Activated T-cell treated with anti-CD3 and anti-CD28 coated beads, Interleukin-2, amount 50 U/mL, for 24 hours (primary cell): ENCODE measurements around the gene SECTM1.
"Not testable (repeated sequence)": the region's sequence is repeated elsewhere in the genome, so short reads cannot be mapped to it uniquely, and the experiment has no call there.

Source experiments
- DNase-seq: peaks from one replicate; pipeline ENCODE4 v3.0.0-alpha.2; 2020
- H3K27ac Mint-ChIP-seq: 2 replicates; pipeline ENCODE4 v1.8.0; 2020; ENCODE audit warnings: mild to moderate bottlenecking, mixed read lengths
- H3K27me3 Mint-ChIP-seq: 2 replicates; pipeline ENCODE4 v1.8.0; 2020; ENCODE audit warnings: mixed read lengths
- H3K36me3 Mint-ChIP-seq: 2 replicates; pipeline ENCODE4 v1.8.0; 2020; ENCODE audit warnings: low read depth, mixed read lengths
- H3K4me1 Mint-ChIP-seq: 2 replicates; pipeline ENCODE4 v1.8.0; 2020; ENCODE audit warnings: low read depth, mixed read lengths
- H3K4me3 Mint-ChIP-seq: 2 replicates; pipeline ENCODE4 v1.8.0; 2020; ENCODE audit warnings: mild to moderate bottlenecking, moderate library complexity, mixed read lengths
- H3K9me3 Mint-ChIP-seq: 2 replicates; pipeline ENCODE4 v1.8.0; 2020; ENCODE audit warnings: mixed read lengths

The SECTM1 gene

DNA sequence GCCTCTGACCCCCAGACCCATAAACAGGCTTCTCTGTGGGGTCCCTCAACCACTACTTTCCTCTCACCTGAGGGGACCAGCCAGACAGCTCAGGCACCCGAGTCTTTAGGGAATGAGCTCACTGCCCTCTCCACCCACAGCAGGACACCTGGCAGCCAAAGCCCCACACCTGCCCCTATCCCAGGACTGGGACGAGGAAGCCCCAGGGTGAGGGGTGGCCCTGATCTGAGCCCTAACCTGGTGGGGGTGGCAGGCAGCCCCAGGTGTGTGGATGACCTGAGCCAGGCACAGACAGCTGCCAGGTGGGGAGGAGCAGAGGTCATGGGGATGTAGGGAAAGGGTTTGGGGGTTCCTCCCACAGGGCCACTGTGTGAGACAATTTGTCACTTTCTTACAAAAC, 23.8 kb upstream of the SECTM1 start:
- H3K27me3 Mint-ChIP-seq = peaks cover 15% of the 10 kb centered on the region
- no peak for DNase-seq
- no peak overlapping the region for H3K4me3 Mint-ChIP-seq
- H3K4me1 Mint-ChIP-seq = peaks cover 7% of the 10 kb centered on the region
- H3K36me3 Mint-ChIP-seq = no peaks in the 10 kb centered on the region
- peaks cover 3% of the 10 kb centered on the region for H3K9me3 Mint-ChIP-seq
- no peak overlapping the region for H3K27ac Mint-ChIP-seq

DNA sequence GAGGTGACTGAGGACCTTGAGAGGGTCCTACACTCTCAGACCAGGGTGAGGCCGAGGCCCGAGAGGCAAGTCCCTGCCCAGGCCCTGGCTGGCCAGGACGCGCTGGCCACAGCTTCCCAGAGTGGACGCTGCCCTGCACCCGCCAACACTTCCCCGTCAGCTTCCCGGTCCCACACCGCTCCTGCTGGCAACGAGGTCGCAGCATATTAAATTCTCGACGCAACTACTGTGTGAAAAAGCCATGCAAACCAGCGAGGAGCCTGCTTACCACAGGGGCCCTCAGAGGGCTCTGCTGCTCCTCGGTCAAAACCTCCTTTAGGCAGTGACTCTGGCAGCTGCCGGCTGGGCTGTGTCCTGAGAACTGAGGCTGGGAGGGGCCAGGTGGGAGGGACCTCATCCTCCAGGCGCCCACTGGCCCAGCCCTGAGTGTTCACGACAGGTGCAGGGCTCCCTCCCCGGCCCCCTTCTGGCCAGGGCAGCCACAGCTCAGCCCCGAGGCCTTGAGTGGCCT, 23.3 kb upstream of the SECTM1 start:
- H3K9me3 Mint-ChIP-seq = peaks cover 3% of the 10 kb centered on the region
- H3K36me3 Mint-ChIP-seq = no peaks in the 10 kb centered on the region
- H3K27ac Mint-ChIP-seq = no peak overlapping the region
- no peak for DNase-seq
- H3K4me1 Mint-ChIP-seq = peaks cover 10% of the 10 kb centered on the region
- peaks cover 15% of the 10 kb centered on the region for H3K27me3 Mint-ChIP-seq
- H3K4me3 Mint-ChIP-seq = no peak overlapping the region

DNA sequence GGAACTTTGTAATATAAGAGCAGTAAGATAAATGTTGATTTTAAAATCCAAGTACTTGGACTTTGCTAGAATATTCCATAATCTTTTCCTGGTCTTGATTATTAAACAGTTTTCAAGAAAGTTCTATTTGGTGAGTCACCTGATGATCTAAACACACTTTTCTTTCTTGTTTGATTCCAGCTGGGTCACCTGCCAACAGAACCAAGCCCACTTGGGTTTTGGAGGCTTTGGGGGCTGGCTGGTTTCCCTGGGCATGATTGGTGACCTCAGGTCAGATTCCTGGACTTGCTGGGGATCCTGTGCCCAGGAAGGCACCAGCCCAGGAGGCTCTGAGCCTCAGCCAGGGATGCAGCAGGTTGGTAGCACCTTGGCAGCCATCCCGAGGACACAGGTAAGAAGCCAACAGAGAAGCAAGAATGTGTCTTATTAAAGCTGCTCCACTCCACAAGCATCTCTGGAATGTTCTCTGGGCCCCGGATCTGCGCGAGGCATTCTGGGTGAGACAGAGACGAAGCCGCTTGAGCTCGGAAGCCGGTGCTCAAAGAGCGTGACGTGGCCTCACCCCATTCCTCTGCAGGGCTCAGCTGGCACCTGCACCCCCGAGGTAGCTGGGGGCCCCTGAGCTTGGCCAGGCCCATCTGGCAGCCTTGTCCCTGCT, 22.3 kb upstream of the SECTM1 start:
- Mint-ChIP-seq H3K9me3 (peaks cover 3% of the 10 kb centered on the region), H3K27ac (no peak overlapping the region), H3K4me3 (no peak overlapping the region), H3K27me3 (peaks cover 15% of the 10 kb centered on the region), H3K4me1 (peaks cover 11% of the 10 kb centered on the region), H3K36me3 (no peaks in the 10 kb centered on the region)
- DNase-seq = no peak

DNA sequence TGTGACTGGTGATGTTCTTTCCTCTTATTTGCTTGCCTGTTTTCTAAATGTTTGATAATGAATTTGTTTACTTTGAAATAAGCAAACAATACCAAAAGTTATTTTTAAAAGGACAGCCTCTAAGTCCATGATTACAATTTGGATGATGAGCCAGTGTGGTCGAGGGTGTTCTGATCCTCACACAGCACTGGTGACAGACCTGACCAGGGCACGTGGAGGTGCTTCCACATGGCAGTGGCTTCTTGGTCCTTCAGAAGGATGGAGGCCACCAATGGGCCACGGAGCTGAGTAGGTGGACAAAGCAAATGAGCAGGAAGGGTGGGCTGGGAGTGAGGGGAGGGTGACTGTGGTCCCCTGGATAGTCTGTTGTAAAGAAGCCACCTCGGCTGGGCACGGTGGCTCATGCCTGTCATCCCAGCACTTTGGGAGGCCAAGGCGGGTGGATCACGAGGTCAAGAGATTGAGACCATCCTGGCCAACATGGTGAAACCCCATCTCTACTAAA, 21.3 kb upstream of the SECTM1 start:
- Mint-ChIP-seq H3K27me3 (peaks cover 15% of the 10 kb centered on the region), H3K4me1 (peaks cover 11% of the 10 kb centered on the region), H3K27ac (no peak overlapping the region), H3K9me3 (peaks cover 3% of the 10 kb centered on the region), H3K4me3 (no peak overlapping the region), H3K36me3 (no peaks in the 10 kb centered on the region)
- DNase-seq = no peak

DNA sequence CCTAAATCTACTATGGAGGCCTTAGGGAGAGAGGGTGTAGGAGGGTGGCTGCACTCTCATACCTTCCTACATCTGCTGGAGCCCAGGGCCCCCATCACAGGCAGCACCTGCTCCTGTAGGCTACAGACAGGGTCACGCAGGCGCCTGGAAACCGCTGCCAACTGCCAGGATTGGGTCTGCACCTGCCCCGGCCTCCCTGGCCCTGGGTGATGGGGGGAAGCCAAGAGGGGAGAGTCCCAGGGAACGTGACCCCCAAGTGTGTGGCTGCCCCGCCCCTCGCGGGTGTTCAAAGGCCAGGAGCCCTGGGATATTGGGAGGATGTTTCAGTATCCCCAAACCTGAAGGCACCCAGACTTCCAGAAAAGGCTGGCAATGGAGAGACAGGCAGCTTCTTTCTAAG, 19.9 kb upstream of the SECTM1 start:
- Mint-ChIP-seq H3K4me1 (peaks cover 7% of the 10 kb centered on the region), H3K36me3 (no peaks in the 10 kb centered on the region), H3K27me3 (peaks cover 15% of the 10 kb centered on the region), H3K9me3 (no peaks in the 10 kb centered on the region), H3K4me3 (no peak overlapping the region), H3K27ac (no peak overlapping the region)
- no peak for DNase-seq

DNA sequence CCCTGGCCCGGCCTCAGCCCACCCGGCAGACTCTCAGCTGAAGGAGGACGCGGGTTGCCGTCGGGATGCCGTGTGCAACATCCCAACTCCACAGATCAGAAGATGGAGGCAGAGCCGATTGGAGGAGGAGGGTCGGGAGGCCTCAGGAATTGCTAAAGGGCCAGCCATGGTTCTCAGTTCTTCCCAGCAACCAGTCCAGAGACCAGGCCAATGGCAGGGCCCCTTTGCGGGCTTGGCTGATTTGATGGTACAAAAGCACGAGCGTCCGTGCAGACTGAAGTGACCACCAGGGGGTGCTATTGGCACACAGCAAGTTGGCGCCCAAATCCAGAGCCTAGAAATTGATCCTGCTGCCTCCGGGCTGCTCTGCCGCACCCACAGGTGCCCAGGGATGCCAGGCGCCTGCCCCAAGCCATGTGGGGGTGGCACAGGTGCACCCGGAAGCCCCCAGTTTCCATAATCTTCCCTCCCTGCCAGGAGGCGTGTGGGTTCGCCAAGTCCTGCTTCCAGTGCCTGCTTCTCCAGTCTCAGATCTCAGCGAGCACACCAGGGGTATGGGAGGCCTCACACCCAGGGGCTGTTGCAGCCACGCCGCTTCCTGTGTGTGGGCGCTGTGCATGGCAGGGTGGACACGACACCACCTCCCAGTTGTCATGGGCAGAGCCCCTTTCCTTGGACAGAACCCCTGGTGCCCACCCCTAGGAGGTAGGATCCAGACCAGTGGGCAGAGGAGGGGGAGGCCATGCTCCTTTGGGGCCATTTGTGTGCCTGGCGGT, 18.3 kb upstream of the SECTM1 start:
- Mint-ChIP-seq H3K9me3 (no peaks in the 10 kb centered on the region), H3K4me1 (peaks cover 3% of the 10 kb centered on the region), H3K27ac (no peak overlapping the region), H3K27me3 (peaks cover 12% of the 10 kb centered on the region), H3K4me3 (no peak overlapping the region), H3K36me3 (no peaks in the 10 kb centered on the region)
- DNase-seq = peak; percentile 85

DNA sequence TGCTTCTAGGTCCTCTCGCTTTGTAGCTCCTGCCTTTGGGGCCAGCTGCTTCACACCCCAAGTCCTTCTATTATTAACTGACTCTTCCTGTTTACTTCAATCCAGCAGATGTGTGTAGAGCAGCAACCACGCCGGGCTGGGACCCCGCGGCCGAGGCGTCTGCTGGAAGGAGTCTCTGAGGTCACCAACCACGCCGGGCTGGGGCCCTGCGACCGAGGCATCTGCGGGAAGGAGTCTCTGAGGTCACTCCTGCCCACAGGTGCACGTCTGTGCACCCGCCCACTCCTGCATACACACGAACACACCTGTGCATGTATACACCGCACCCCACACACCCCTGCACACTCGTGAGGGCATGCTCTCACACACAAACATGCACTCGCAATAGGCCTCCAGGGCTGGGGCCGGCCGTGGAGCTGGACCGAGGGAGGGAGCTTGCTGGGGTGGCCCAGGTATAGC, 17.7 kb upstream of the SECTM1 start:
- H3K4me1 Mint-ChIP-seq = peaks cover 10% of the 10 kb centered on the region
- no peaks in the 10 kb centered on the region for H3K9me3 Mint-ChIP-seq
- peaks cover 6% of the 10 kb centered on the region for H3K27me3 Mint-ChIP-seq
- no peak overlapping the region for H3K4me3 Mint-ChIP-seq
- H3K36me3 Mint-ChIP-seq = no peaks in the 10 kb centered on the region
- no peak for DNase-seq
- no peak overlapping the region for H3K27ac Mint-ChIP-seq

DNA sequence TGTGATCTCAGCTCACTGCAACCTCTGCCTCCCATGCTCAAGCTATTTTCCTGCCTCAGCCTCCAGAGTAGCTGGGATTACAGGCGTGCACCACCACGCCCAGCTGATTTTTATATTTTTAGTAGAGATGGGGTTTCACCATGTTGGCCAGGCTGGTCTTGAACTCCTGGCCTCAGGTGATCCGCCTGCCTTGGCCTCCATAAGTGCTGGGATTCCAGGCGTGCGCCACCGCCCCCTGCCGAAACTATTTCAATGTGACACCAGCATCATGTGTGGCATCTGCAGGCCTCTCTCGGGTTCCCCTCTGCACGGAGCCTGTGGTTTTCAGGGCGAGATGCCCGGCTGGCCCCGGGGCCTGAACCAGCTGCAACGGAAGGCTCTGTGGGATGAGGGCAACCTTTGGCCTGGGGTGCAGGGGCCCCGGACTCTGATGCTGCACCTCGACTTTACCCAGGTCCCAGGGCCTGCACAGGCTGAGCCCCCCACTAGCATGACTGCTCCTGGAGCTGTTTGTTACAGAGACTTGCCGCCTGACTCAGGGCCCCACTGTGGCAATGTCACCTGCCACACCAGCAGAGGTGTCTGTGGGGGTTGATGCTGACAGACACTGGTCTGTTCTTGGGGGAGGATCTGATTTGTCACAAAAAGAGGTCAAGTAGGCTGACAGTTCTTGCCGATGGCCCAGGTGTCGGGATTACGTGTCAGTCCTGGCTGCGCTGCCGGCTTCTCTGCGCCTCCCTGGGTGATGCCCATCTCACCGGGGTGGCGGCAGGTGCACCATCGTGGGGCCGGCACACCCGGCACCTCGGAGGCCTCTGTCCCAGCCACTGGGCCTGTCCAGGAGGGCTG, 16.8 kb upstream of the SECTM1 start:
- H3K4me1 Mint-ChIP-seq = peaks cover 10% of the 10 kb centered on the region
- peaks cover 5% of the 10 kb centered on the region for H3K27me3 Mint-ChIP-seq
- no peak overlapping the region for H3K27ac Mint-ChIP-seq
- no peak overlapping the region for H3K4me3 Mint-ChIP-seq
- peak; percentile 65 for DNase-seq
- H3K9me3 Mint-ChIP-seq = no peaks in the 10 kb centered on the region
- no peaks in the 10 kb centered on the region for H3K36me3 Mint-ChIP-seq

DNA sequence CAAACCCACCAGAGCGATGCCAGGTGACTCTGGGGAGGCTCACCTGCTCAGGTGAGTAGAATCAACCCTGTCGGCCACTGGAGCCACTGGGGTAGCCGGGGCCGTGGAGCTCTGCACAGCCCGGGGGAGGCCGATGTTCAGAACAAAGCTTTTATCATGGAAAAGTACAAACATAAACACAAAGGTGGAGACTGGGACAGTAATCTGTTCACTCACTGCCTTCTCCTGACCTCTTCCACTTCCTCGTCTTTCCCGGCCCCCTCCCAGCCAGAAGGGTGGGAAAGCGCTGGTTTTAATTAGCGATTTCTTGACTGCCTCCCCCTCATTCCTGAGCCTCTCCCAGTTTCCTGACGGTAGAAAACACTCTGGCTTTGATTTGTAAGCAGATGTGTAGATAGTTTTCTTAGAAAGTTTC, 15.7 kb upstream of the SECTM1 start:
- Mint-ChIP-seq H3K4me1 (peaks cover 10% of the 10 kb centered on the region), H3K9me3 (no peaks in the 10 kb centered on the region), H3K4me3 (no peak overlapping the region), H3K27ac (no peak overlapping the region), H3K36me3 (no peaks in the 10 kb centered on the region), H3K27me3 (peaks cover 3% of the 10 kb centered on the region)
- no peak for DNase-seq

DNA sequence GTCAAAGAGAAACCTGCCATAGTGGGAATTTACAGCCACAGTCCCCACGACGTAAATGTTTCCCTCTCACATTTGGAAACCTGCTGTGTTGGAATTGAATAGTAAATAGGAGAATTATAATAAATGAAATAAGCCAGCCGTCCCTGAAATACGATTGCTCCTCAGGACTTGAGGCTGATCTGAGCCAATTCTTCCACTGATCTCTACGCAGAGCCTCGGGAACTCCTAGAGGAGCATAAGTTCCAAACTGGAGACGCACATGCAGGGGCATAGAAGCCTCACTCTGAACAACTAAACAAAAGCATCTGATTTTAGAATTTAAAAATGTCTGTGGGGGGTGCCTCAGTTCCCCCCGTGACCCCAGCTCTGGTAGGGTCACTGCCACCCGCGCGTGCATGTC, 15.3 kb upstream of the SECTM1 start:
- DNase-seq = no peak
- Mint-ChIP-seq H3K36me3 (no peaks in the 10 kb centered on the region), H3K4me3 (no peak overlapping the region), H3K9me3 (no peaks in the 10 kb centered on the region), H3K27me3 (peaks cover 3% of the 10 kb centered on the region), H3K27ac (no peak overlapping the region), H3K4me1 (peaks cover 10% of the 10 kb centered on the region)

DNA sequence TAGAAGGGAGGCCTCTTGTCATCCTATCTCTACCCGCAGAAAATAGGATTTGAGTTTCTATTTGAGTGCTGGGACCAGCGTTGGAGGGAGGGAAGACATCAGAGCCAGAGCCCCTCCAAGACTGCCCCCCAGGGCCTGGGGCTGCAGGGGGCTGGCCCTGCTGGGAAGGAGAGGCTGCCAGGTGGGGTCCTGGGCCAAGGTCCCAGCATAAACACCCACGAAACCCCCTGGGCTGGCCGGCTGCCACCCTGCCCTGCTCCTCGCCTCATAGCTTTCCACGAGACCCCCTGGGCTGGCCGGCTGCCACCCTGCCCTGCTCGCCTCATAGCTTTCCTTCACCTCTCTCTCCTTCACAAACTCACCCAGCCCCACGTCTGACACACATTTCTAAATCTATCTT, 14.9 kb upstream of the SECTM1 start:
- Mint-ChIP-seq H3K27ac (no peak overlapping the region), H3K36me3 (no peaks in the 10 kb centered on the region), H3K4me1 (peaks cover 10% of the 10 kb centered on the region), H3K27me3 (peaks cover 3% of the 10 kb centered on the region), H3K9me3 (no peaks in the 10 kb centered on the region), H3K4me3 (no peak overlapping the region)
- DNase-seq = no peak

DNA sequence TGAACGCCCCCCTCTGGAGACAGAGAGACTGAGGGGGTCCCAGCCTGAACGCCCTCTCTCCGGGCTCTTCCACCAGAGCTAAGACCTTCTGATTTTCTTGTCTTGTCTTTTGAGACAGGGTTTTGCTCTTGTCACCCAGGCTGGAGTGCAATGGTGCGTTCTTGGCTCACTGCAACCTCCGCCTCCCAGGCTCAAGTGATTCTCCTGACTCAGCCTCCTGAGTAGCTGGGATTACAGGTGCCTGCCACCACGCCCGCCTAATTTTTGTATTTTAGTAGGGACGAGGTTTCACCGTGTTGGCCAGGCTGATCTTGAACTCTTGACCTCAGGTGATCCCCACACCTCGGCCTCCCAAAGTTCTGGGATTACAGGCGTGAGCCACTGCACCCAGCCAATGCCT, 14.4 kb upstream of the SECTM1 start:
- H3K9me3 Mint-ChIP-seq, H3K36me3 Mint-ChIP-seq, H3K27me3 Mint-ChIP-seq, H3K4me3 Mint-ChIP-seq, H3K27ac Mint-ChIP-seq, DNase-seq: not testable (repeated sequence)
- peaks cover 10% of the 10 kb centered on the region for H3K4me1 Mint-ChIP-seq

DNA sequence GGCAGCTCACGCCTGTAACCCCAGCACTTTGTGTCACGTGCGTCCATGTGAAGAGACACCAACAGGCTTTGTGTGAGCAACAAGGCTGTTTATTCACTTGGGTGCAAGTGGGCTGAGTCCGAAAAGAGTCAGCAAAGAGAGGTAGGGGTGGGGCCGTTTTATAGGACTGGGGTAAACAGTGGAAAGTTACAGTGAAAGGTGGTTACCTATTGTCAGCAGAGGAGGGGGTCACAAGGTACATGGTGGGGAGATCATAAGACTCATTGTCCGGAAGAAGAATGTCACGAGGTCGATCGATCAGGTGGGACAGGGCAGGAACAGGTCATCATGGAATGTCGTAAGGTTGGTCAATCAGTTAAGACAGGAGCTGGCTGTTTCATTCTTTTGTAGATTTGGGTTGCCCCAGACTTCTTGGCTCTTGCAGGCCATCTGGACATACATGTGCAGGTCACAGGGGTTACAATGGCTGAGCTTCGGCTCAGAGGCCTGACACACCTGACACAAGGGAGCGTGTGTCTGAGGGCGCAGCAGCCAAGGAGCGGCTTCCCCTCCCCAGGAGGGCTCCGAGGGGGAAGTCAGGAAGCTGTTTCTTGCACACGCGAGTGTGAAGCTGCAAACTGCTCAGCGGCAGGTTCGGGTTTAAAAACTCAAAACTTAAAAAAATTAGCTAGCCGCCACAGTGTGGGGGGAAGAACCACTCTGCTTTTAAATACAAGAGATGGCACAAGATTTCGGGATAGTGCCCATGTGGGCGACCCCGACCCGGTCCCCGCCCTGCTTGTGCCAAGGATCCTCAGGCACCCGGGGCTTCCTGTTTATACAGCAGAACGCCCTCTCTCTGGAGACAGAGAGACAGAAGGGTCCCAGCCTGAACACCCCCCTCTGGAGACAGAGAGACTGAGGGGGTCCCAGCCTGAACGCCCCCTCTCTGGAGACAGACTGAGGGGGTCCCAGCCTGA, 13.1 kb upstream of the SECTM1 start:
- Mint-ChIP-seq H3K27me3 (peaks cover 3% of the 10 kb centered on the region), H3K4me1 (peaks cover 7% of the 10 kb centered on the region), H3K36me3 (no peaks in the 10 kb centered on the region), H3K9me3 (no peaks in the 10 kb centered on the region), H3K4me3 (no peak overlapping the region), H3K27ac (no peak overlapping the region)
- no peak for DNase-seq
